Stimulated activated effector memory CD8-positive, alpha-beta T cell treated with anti-CD3 and anti-CD28 coated beads, Interleukin-12 subunit alpha, Interleukin-12 subunit beta, amount 100 ng/mL, for 72 hours (primary cell): ENCODE measurements around the gene BAHCC1.

ENCODE experiments used
- ATAC-seq: fragments of 150-1000 bp; cut with Tn5 transposase; 2 replicates; pipeline ENCODE4 v1.10.0; 2021
- DNase-seq, 2 donors: peaks; one replicate each; pipeline ENCODE4 v3.0.0; 2021 to 2022; ENCODE audit warnings: low spot score in 2 of 2
- H3K27ac Mint-ChIP-seq: one replicate; pipeline ENCODE4 v1.8.0; 2022; ENCODE audit warnings: mild to moderate bottlenecking, mixed read lengths
- H3K36me3 Mint-ChIP-seq: one replicate; pipeline ENCODE4 v1.8.0; 2022; ENCODE audit warnings: mild to moderate bottlenecking, mixed read lengths
- H3K4me1 Mint-ChIP-seq: one replicate; pipeline ENCODE4 v1.8.0; 2022; ENCODE audit warnings: mixed read lengths
- H3K4me3 Mint-ChIP-seq: one replicate; pipeline ENCODE4 v1.8.0; 2022; ENCODE audit warnings: mild to moderate bottlenecking, mixed read lengths
- H3K9me3 Mint-ChIP-seq: one replicate; pipeline ENCODE4 v1.8.0; 2022; ENCODE audit warnings: mixed read lengths

BAHCC1 gene

DNA sequence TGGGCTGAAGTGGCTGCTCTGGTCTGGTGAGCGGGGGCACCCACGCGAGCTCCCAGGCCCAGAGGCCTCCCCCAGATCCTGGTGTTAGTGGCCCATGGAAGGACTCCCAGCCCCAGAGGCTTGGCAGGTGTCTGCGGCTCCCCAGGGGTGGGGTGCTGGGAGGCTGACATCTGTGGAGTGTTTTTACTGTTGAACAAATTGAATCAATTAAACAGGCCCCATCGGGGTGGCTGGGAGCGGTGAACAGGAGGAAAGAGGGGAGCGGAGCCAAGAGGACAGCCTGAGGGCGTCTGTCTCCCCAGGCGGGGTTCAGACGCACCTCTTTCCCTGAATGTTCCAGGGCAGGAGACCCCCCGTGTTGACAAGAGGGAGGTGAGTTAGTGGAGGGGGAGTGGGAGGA, 87.4 kb downstream of the BAHCC1 start:
- H3K4me1 Mint-ChIP-seq, result peaks cover 8% of the 10 kb centered on the region
- DNase-seq, result no peak
- H3K9me3 Mint-ChIP-seq, result no peaks in the 10 kb centered on the region
- H3K4me3 Mint-ChIP-seq, result peak overlapping the region; percentile 42
- H3K27ac Mint-ChIP-seq, result no peak overlapping the region
- peaks cover 17% of the 10 kb centered on the region for H3K36me3 Mint-ChIP-seq
- ATAC-seq, result no peak

DNA sequence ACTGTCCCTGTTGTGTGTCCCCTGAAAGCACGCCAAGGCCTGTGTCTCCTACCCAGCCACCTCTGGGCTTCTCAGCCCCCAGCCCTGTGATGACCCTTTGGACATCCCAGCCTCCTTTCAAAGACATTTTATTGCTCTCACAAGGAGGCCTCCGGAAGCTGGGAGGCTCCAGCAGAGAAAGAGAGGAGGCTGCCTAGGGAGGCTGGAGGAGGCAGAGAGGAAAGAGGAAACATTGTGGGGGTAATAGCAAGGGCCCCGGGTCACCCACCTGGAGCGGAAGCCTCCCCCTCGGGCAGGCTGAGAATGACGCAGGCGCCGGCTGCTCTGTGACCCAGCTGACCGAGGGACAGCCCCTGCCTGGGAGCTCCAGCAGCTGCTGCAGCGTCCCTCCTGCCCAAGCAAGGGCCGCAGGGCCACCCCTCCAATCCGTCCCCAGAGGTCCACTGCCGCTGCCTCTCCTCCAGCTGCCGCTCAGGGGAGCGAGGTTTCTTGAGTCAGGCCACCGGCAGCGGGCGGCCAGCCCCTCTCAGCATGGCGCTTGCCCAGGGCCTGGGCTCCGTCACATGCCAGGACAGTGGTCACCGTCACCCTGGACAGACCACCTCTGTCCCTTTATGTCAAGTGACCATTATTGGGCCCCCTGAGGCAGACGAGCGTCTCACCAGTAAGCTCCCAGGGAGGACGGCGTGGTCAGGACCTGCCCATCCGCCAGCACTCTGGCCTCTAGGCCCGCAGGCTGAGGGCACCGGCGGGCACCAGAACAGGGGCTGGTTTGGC, 88.0 kb downstream of the BAHCC1 start:
- H3K4me1 Mint-ChIP-seq, result peaks cover 8% of the 10 kb centered on the region
- no peak overlapping the region for H3K27ac Mint-ChIP-seq
- H3K4me3 Mint-ChIP-seq, result peak overlapping the region; percentile 42
- peaks cover 17% of the 10 kb centered on the region for H3K36me3 Mint-ChIP-seq
- DNase-seq, result no peak
- no peaks in the 10 kb centered on the region for H3K9me3 Mint-ChIP-seq
- no peak for ATAC-seq

DNA sequence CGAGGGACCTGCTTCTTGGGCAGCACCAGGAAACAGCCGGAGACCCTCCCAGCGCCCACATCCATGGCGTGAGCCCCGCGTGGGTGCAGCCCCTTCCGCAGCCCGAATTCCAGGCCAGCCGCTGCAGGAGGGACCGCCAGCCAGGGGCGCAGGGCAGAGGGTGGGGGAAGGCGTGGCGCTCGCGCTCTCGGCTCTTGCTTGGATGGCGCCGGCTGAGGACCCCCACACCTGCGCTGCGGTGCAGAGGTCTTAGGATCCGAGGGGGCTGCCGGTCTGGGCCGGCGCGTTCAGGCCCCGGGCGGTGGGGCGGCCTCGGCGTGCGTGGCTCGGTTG, 88.6 kb downstream of the BAHCC1 start:
- H3K4me1 Mint-ChIP-seq, result peaks cover 8% of the 10 kb centered on the region
- H3K27ac Mint-ChIP-seq, result no peak overlapping the region
- peaks cover 17% of the 10 kb centered on the region for H3K36me3 Mint-ChIP-seq
- ATAC-seq, result no peak
- DNase-seq, result no peak
- H3K9me3 Mint-ChIP-seq, result no peaks in the 10 kb centered on the region
- peak overlapping the region; percentile 42 for H3K4me3 Mint-ChIP-seq

DNA sequence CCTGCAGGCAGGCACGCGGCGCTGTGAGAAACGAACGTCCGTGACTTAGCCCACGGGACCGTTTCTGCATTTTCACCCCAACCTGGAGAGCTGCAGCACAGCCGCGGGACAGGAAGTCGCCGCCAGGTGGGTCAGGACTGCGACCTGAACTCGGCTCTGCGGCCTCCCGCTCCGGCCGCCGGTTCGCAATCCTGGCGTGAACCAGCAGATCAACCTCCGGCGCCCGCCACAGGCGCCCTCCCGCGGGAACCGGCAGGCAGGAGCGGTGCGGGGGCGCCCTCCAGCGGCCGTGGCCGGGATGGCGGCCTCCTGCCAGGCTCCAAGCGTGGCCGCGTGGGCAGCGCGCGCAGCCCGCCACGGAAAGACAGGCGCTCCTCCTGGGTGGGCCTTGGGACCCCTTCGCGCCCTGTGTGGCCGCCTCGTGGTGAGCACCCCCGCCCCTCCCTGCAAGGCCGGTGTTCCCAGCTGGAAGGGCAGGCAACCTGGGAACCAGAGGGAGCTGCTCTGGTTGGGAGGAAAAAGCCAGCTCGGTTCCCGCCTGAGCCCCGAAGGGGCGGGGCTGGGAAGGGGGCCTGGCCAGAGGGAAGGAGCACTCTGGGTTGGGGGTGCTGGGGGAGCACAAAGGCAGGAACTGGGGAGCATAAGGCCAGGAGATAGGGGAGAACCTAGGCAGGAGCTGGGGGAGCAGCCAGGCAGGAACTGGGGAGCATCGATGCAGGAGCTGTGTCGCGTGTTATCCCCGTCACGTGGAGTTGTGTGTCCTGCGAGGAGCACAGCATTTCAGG, 89.1 kb downstream of the BAHCC1 start:
- Mint-ChIP-seq H3K9me3 (no peaks in the 10 kb centered on the region), H3K36me3 (peaks cover 19% of the 10 kb centered on the region), H3K4me3 (peak overlapping the region; percentile 42), H3K4me1 (peaks cover 8% of the 10 kb centered on the region), H3K27ac (no peak overlapping the region)
- peak; percentile 76 for ATAC-seq
- DNase-seq, result peak; percentile 92 to 98

GRCh38 chr17:81486199-81486810, 91.0 kb downstream of the BAHCC1 start:
- no peak overlapping the region for H3K27ac Mint-ChIP-seq
- peaks cover 14% of the 10 kb centered on the region for H3K4me1 Mint-ChIP-seq
- H3K9me3 Mint-ChIP-seq, result no peaks in the 10 kb centered on the region
- ATAC-seq (no peak), DNase-seq (no peak)
- no peak overlapping the region for H3K4me3 Mint-ChIP-seq
- H3K36me3 Mint-ChIP-seq, result peaks cover 23% of the 10 kb centered on the region

DNA sequence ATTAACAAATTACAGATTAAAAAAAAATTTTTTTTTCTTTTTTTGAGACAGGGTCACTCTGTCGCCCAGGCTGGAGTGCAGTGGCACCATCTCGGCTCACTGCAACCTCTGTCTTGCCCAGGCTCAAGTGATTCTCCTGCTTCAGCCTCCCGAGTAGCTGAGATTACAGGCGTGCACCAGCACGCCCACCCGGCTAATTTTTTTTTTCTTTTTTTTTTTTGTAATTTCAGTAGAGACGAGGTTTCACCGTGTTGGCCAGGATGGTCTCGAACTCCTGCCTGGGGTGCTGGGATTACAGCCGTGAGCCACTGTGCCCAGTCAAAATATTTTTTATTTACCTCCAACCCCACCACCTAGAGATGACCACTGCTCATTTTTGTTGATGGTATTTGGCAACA, 91.8 kb downstream of the BAHCC1 start:
- H3K4me1 Mint-ChIP-seq, result peaks cover 14% of the 10 kb centered on the region
- H3K4me3 Mint-ChIP-seq, result peak overlapping the region; percentile 57
- no peaks in the 10 kb centered on the region for H3K9me3 Mint-ChIP-seq
- H3K36me3 Mint-ChIP-seq, result peaks cover 18% of the 10 kb centered on the region
- ATAC-seq (no peak), DNase-seq (no peak)
- no peak overlapping the region for H3K27ac Mint-ChIP-seq

DNA sequence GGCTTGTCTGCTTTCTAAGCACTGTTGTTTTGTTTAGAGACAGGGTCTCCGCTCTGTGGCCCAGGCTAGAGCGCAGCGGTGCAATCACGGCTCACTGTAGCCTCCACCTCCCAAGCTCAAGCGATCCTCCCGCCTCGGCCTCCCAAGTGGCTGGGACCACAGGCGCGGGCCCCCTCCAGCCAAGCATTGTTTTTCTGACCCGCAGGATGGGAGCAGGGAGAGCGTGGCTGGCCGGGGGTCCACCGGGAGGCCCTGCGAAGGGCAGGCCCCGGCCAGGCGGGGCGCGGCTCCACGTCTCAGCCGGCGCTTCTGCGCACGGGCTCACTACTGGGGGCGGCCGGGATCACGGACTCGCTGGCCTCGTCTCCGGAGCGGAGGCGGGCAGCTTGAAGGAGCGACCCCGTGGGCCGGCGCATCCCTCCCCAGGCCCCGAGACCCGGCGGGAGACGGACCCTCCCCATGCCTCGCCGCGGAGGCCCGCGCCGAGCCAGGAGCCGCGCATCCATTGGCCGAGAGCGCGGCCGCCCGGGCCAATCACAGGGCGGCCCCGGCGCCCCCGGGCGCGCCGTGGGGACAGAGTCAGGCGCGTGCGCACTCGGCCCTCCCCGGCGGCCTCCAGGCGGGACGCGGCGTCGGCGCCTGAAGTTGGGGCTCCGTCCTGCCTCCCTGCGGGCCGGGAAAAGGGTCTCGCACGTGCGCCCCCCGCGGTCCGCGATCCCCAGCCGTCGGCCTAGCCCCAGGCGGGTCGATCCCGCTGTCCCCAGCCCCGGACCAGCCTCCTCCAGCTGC, 92.4 kb downstream of the BAHCC1 start:
- H3K27ac Mint-ChIP-seq, result no peak overlapping the region
- ATAC-seq, result peak; percentile 90
- H3K9me3 Mint-ChIP-seq, result no peaks in the 10 kb centered on the region
- peaks cover 15% of the 10 kb centered on the region for H3K36me3 Mint-ChIP-seq
- peak; percentile 80 to 83 for DNase-seq
- H3K4me3 Mint-ChIP-seq, result peak overlapping the region; percentile 57
- peaks cover 11% of the 10 kb centered on the region for H3K4me1 Mint-ChIP-seq

GRCh38 chr17:81488276-81488860, 93.1 kb downstream of the BAHCC1 start:
- ATAC-seq (peak; percentile 4), DNase-seq (no peak)
- Mint-ChIP-seq H3K36me3 (peaks cover 11% of the 10 kb centered on the region), H3K4me1 (peaks cover 7% of the 10 kb centered on the region), H3K4me3 (peak overlapping the region; percentile 57), H3K27ac (no peak overlapping the region), H3K9me3 (no peaks in the 10 kb centered on the region)

GRCh38 chr17:81489012-81489997, 94.0 kb downstream of the BAHCC1 start:
- H3K4me3 Mint-ChIP-seq, result peak overlapping the region; percentile 57
- H3K4me1 Mint-ChIP-seq, result peaks cover 7% of the 10 kb centered on the region
- no peaks in the 10 kb centered on the region for H3K9me3 Mint-ChIP-seq
- H3K27ac Mint-ChIP-seq, result peak overlapping the region; percentile 79
- no peak for DNase-seq
- ATAC-seq, result no peak
- peaks cover 11% of the 10 kb centered on the region for H3K36me3 Mint-ChIP-seq

DNA sequence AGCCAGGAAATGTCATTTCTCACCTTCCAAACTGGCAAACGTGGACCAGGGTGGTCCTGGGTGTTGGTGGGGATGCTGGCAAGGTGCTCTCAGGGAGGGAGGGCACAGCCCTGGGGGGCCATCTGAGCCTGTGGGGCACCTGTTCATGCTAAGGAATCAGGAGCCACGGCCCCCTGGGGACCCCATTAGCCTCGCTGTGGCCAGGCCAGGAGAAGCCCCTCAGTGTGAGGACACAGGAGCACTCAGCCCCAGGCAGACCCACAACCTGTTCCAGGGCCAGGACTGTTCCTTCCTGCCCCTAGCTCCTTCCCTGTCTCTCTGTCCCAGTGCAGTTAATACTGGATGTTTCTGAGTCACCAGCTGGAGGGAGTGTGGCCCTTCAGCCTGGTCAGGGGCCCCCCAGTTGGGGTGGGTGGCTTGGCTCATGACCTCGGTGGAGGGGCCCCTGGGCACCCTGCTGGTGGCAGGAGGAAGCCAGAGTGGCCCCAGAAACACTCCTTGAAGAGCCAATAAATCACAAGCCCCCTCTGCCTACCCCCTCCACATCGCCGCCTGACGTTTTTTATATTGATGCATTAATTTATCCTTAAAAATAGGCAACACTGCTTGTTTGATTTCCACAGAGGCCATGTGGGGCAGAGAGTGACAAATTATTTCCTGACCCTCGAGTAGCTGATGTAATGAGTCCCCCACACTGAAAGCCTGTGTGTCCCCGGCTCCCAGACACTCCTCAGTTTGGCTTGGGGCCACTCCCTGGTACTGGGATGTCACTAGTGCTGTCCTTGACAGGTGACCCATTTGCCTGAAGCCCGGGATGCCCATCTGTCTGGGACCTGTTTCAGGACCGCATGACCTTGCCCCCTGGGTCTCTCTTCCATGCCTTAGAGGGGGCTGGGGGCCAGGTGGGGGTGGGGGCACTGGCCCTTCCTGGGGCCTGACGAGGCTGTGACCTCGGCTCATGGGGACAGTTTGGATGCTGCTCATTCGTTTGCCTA, 95.0 kb downstream of the BAHCC1 start:
- DNase-seq (no peak), ATAC-seq (no peak)
- Mint-ChIP-seq H3K36me3 (peaks cover 11% of the 10 kb centered on the region), H3K4me1 (peaks cover 13% of the 10 kb centered on the region), H3K9me3 (no peaks in the 10 kb centered on the region), H3K27ac (peak overlapping the region; percentile 79), H3K4me3 (peak overlapping the region; percentile 57)

GRCh38 chr17:81491181-81491581, 95.9 kb downstream of the BAHCC1 start:
- no peaks in the 10 kb centered on the region for H3K9me3 Mint-ChIP-seq
- H3K4me3 Mint-ChIP-seq, result no peak overlapping the region
- H3K4me1 Mint-ChIP-seq, result peaks cover 13% of the 10 kb centered on the region
- H3K36me3 Mint-ChIP-seq, result peaks cover 11% of the 10 kb centered on the region
- no peak for ATAC-seq
- DNase-seq, result no peak
- no peak overlapping the region for H3K27ac Mint-ChIP-seq

GRCh38 chr17:81491761-81492160, 96.5 kb downstream of the BAHCC1 start:
- Mint-ChIP-seq H3K9me3 (no peaks in the 10 kb centered on the region), H3K27ac (no peak overlapping the region), H3K4me3 (no peak overlapping the region), H3K36me3 (peaks cover 11% of the 10 kb centered on the region), H3K4me1 (peaks cover 13% of the 10 kb centered on the region)
- ATAC-seq (no peak), DNase-seq (no peak)

DNA sequence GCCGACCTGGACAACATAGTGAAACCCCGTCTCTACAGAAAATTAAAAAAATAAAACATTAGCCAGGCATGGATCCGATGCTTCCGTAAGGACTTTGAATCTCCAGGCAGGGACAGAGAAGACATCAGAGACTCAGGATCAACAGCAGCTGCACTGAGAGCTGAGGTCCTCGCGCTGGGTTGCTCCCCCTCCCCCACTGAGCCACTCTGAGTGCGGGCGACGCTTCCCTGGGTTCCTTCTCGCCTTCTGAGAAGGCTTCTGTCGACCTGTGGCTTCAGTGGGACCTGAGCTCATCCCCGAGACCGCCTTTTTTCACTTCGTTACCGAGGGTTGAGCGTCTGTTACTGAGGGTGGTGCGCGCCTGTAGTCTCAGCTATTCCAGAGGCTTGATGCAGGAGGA, 96.9 kb downstream of the BAHCC1 start:
- Mint-ChIP-seq H3K4me3 (no peak overlapping the region), H3K9me3 (no peaks in the 10 kb centered on the region), H3K4me1 (peaks cover 13% of the 10 kb centered on the region), H3K36me3 (peaks cover 8% of the 10 kb centered on the region), H3K27ac (no peak overlapping the region)
- no peak for ATAC-seq
- no peak for DNase-seq
